Osteocyte (in vitro differentiated cells): ENCODE results near the gene COPB2. TPM values are rescaled to one million over a fixed set of nuclear protein-coding genes. Genes with fewer than 3 reads are reported as not detected.
"Not testable (repeated sequence)": the region's sequence is repeated elsewhere in the genome, so short reads cannot be mapped to it uniquely, and the experiment has no call there.

Experiments
- DNase-seq: peaks from one replicate; pipeline ENCODE4 v3.0.0; 2021; ENCODE audit warnings: mixed read lengths; ENCODE audit not compliant: unreplicated experiment; ENCODE audit errors: extremely low spot score
- H3K27ac Mint-ChIP-seq: one replicate; pipeline ENCODE4 v1.8.0; 2021; ENCODE audit warnings: mild to moderate bottlenecking, mixed read lengths; ENCODE audit not compliant: unreplicated experiment
- H3K27me3 Mint-ChIP-seq: one replicate; pipeline ENCODE4 v1.8.0; 2021; ENCODE audit warnings: mixed read lengths; ENCODE audit not compliant: unreplicated experiment
- H3K36me3 Mint-ChIP-seq: one replicate; pipeline ENCODE4 v1.8.0; 2021; ENCODE audit warnings: mixed read lengths; ENCODE audit not compliant: unreplicated experiment
- H3K4me1 Mint-ChIP-seq: one replicate; pipeline ENCODE4 v1.8.0; 2021; ENCODE audit warnings: mixed read lengths; ENCODE audit not compliant: unreplicated experiment
- H3K4me3 Mint-ChIP-seq: one replicate; pipeline ENCODE4 v1.8.0; 2021; ENCODE audit warnings: mild to moderate bottlenecking, moderate library complexity, mixed read lengths; ENCODE audit not compliant: unreplicated experiment
- H3K9me3 Mint-ChIP-seq: one replicate; pipeline ENCODE4 v1.8.0; 2021; ENCODE audit warnings: mixed read lengths; ENCODE audit not compliant: unreplicated experiment
- CTCF ChIP-seq: fragments of 200-600 bp; sonication (generic); IDR thresholded peaks from 2 replicates; pipeline ENCODE4 v1.5.0; 2021; ENCODE audit warnings: antibody characterized with exemption, mild to moderate bottlenecking, moderate library complexity
- total RNA-seq: library from RNA; stranded (reverse); gene quantifications from 2 replicates; pipeline ENCODE4 v1.2.1, GENCODE V29; 2021

COPB2 gene
- total RNA-seq, 1 donor from 2014 or later, result 178 TPM

- H3K4me3 Mint-ChIP-seq, result no peak overlapping the region
- peaks cover 3% of the 10 kb centered on the region for H3K4me1 Mint-ChIP-seq
- no peaks in the 10 kb centered on the region for H3K9me3 Mint-ChIP-seq
- TF ChIP-seq CTCF, result no peak
- H3K36me3 Mint-ChIP-seq, result peaks cover 3% of the 10 kb centered on the region
- H3K27ac Mint-ChIP-seq, result no peak overlapping the region
- DNase-seq, result no peak
- H3K27me3 Mint-ChIP-seq, result peaks cover 40% of the 10 kb centered on the region
Measured at GRCh38 chr3:139339219-139339906, 50.1 kb downstream of the COPB2 start.

GRCh38 chr3:139338405-139338804, 51.0 kb downstream of the COPB2 start:
- H3K4me1 Mint-ChIP-seq, result peaks cover 3% of the 10 kb centered on the region
- H3K9me3 Mint-ChIP-seq, result no peaks in the 10 kb centered on the region
- H3K27ac Mint-ChIP-seq, result no peak overlapping the region
- peaks cover 46% of the 10 kb centered on the region for H3K27me3 Mint-ChIP-seq
- TF ChIP-seq CTCF, result no peak
- no peak for DNase-seq
- H3K36me3 Mint-ChIP-seq, result peaks cover 3% of the 10 kb centered on the region
- no peak overlapping the region for H3K4me3 Mint-ChIP-seq

GRCh38 chr3:139334675-139335074, 54.8 kb downstream of the COPB2 start:
- not testable (repeated sequence) for DNase-seq, H3K36me3 Mint-ChIP-seq, H3K4me3 Mint-ChIP-seq, H3K9me3 Mint-ChIP-seq, H3K4me1 Mint-ChIP-seq, H3K27ac Mint-ChIP-seq
- H3K27me3 Mint-ChIP-seq, result peaks cover 56% of the 10 kb centered on the region

- peak; percentile 25 for DNase-seq
Measured at GRCh38 chr3:139332092-139332491, 57.4 kb downstream of the COPB2 start.

GRCh38 chr3:139329364-139329850, 60.0 kb downstream of the COPB2 start:
- Mint-ChIP-seq H3K9me3 (no peaks in the 10 kb centered on the region), H3K27ac (no peak overlapping the region), H3K4me3 (no peak overlapping the region), H3K36me3 (no peaks in the 10 kb centered on the region), H3K4me1 (no peaks in the 10 kb centered on the region), H3K27me3 (peaks cover 48% of the 10 kb centered on the region)
- peak; percentile 100 for TF ChIP-seq CTCF
- DNase-seq, result peak; percentile 95

More at GRCh38 chr3:139332092-139332491, 57.4 kb downstream of the COPB2 start:
- no peaks in the 10 kb centered on the region for H3K9me3 Mint-ChIP-seq
- no peak overlapping the region for H3K27ac Mint-ChIP-seq
- peaks cover 45% of the 10 kb centered on the region for H3K27me3 Mint-ChIP-seq
- H3K4me1 Mint-ChIP-seq, result no peaks in the 10 kb centered on the region
- TF ChIP-seq CTCF, result no peak
- H3K4me3 Mint-ChIP-seq, result no peak overlapping the region
- no peaks in the 10 kb centered on the region for H3K36me3 Mint-ChIP-seq
